SKM-1 treated with dmso at 0.1 percent for 144 hours (cell line): ENCODE results near the gene AFAP1.

Experiments used
- DNase-seq: peaks from one replicate; lab custom pipeline; 2025; ENCODE audit not compliant: unreplicated experiment; lab: John Stamatoyannopoulos, UW

AFAP1 gene

DNA sequence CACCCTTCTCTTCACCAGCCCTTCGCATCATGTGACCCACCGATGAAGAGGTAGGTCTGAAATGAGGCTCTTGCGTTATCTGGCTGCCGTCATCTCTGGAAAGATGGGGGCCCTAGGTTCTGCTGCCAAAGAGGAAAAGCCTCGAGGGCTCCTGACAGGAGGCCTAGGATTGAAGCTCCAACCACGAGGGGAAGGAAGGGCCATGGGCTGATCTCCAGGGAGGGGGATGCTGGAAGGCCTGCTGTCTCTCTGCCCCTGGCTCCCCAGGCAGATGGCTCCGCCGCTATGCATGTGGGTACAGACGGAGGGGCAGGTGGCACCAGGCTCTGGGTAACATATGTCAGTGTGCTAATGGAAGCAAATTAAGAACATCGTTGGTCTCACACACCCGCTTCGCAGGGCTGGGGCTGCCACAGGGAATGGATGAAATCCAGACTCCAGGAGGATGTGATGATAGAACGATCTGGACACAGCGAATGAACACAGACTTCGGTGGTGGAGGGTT, 44.9 kb downstream of the AFAP1 start:
- no peak for DNase-seq

DNA sequence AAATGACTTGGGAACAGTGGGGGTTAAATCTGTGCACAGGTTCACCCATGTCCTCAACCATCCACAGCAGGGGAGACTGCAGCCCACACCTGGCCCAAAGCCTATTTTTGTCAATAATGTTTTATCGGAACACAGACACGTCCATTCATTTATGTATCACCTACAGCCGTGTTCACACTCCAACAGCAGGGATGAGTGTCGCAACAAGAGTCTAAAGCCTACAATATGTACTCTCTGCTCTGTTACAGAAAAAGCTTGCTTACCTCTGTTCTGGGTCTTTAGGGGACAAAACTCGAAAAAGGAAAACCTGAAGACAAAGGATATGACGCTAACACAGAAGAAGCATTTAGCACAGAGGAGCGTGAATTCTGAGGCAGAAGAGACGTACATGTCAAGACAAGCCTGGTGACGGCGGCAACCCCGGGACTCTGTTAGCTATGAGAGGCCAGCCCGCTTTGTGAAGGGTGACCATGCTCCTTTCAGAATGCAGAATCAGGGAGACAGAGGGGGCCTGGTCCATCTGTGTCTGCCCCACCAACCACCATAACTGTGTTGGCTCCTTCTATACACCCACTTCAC, 45.5 kb downstream of the AFAP1 start:
- DNase-seq, result no peak

DNA sequence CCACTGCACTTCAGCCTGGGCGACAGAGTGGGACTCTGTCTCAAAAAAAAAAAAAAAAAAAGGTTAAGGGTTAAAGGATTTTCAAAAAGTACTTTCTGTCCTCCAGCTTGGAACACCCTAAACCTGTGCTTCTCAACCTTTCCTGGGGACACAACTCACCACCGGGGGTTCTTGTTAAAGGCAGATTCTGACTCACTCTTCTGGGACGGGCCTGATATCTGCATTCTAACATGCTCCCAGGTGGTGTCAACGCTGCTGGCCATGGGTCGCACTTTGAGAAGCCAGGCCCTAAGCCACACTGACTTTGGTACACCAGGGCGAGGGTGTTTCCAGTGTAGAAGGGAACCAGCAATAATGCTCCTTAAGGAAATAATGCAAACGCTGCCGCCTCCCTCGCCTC, 46.1 kb downstream of the AFAP1 start:
- DNase-seq, result no peak

DNA sequence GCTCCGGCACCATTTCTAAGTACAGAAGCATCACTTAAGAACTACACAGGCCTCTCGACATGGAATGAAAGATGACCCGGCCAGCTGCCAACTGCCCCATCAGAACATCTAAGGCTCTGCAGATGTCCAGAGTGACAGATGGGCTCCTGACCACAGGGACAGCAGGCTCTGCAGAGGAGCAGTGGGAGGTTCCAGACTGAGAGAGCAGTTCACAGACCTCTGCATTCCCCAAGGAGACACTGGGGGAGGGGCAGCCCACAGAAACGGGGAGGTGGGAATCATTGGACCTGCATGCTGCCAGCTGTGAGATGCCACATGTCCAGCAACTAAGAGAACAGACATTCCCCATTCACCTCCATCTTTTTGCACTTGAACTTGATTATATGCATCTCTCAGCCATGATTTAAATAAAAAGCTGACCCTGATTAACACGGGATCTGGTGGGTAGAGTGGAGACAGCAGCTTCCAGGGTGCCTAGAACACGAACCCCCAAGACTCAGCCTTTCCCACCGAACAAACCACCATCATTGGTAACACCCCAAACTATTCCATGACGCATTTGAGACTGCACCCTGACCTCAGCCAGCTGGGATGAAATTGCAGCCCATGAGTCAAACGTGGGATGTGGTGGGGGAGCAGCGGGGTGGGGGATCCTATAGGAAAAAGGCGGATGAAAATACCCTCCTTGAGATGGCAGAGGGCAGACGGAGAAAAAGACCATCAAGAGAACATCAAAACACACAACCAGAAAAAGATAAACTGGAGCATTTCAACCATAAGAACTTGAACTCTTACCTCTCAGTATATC, 47.2 kb downstream of the AFAP1 start:
- no peak for DNase-seq

DNA sequence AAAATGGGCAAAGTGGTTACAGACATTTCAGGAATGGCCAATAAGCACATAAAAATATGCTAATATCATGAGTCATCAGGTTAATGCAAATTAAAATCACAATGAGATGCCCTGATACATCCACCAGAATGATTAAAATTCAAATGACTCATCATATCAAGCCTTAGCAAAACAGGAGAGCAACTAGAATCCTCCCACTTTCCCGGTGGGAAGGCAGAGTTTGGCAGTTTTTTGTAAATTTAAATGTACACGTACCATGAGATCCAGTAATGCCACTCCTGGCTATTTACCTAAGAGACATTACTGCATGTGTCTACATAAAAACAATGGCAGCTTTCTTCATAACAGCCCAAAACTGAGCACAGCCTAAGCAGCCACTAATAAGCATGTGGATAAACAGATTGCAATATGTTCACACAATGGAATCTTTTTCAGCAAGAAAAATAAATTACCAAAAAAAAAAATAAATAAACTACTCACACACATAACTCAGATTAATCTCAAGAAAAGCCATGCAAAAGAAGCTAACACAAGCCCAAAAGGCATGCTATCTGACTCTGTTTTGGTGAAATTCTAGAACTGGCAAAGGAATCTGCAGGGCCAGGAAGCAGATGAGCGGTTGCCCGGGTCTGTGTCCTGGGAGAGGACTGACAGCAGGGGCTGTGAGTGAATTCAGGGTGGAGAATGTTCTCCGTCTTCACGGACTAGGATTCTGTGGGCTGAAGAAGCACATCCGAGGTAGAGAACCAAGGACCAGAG, 48.8 kb downstream of the AFAP1 start:
- DNase-seq, result no peak

DNA sequence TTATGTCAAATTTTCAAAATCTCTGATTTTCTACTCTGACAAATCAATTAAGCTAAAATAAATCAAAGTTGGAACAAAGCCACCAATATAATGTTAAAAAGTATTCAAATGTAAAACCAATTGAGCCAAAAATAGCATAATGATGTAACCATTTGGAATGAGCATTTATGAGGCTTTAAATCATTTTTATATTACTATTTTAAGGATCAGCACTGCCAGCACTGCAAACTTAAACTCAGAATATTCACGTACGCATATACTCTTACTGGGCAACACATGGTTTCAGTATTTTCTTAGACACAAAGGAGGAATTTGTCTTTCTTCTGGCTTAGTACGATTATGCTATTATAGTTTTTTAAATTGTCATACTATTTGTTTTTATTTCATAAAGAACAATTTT, 52.2 kb downstream of the AFAP1 start:
- no peak for DNase-seq

DNA sequence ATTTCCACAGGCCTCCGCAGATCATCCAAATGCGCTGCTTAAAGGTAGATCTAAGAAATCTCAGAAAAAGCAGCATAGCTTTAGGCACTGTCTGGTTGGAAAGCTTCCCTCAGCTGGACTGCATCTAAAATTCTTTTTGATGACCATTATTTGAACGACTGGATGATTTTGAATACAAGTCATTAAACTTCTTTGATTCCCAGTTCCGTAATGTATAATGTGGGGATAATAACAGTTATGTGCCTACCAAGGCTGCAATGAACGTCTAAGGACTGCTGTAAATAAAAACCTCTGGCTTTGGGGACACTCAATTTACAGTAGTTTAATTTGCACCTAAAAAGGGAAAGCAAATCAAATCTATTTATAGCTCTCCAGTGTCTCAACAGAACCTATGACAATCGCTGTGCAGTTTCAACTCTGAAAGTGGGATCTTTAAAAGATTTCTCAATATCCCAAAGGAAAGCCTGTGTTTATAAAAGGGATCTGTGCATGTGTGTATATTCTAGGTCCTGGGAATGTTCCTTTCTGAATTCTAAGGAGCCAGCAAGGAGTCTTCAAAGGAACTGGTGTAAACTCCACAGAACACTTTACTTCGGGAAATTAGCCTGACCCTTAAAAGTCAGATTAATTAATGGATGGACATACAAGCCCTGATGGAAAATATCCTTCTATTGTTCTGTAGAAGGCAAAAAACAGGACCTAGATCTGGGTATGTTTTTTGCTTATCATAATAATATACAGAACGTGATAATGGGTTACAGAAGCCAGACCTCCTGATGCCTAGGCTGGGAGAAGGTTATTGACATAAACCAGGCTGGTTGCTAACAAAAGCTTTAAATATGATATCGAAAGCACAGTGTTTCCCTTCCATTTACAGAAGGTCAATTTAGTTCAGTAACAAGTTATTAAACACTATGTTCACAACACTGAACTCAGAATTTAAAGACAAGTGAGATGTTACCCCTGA, 53.4 kb downstream of the AFAP1 start:
- no peak for DNase-seq

DNA sequence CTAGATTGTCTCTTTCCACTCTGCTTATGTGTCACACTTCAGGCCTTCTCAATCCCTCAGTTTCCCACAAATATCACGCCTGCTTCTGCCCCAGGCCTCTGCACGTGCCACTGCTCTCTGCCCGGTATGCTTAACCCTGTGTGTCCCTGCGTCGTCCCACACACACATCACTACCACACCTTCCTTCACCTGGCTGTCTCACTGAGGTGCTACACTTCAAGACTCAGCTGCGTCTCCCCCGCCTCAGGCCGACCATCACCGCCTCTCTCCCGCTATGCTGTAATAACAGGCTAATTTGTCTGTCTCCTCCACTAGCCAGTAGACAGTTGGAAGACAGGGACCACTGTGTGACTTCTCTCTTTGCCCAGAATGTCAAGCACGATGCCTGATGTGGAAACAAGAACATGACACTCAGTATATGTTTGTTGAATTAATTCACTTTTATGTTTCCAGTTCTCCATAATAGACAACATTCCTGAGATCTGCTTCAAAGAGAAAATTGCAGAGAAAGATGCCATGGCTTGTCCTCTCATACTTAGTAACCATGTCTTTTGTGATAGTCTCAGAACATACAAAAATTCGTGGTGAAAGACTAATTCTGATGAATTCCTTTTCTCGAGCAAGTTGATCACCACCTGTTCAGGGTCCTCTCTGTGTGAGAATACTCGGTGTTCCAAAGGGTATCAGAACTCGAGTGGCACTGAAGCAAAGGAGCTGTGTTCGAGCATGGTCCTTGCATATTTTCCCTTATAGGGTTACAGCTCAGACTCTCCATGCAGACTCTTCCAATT, 54.2 kb downstream of the AFAP1 start:
- no peak for DNase-seq

DNA sequence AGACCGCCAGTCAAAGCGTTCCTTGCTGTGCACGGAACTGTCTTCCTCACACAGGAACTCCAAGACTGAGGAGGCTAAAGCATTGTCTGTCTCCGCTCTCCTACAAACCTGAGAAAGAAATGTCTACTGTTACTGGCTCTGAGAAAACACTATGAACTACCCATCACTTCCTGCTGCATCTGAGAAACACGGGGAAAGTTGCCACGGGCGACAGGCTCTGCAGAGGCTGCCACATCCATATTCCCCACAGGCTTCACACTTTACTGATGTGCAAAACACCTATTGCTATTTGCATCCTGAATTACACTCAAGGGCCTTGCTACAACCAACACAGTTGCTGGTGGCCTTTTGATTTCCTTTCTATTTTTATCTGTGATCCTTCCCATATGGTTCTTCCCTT, 59.0 kb downstream of the AFAP1 start:
- DNase-seq, result no peak

DNA sequence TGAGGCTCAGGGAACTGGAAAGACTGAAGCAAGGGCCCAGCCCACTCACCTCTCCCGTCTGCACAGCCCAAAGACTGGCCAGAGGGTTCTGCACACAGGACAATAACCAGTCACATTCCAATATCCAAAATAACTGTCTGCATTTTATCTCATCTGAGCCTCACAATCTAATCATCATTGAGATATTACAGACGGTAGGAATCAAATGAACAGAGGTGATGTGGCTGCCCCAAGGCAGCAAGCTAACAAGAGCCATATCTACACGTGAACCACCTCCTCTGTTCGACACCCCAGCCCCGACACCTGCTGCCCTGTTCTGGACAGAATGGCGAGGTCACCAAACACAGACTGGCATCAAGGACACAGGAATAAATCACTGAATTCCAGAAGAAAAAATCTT, 60.5 kb downstream of the AFAP1 start:
- no peak for DNase-seq

DNA sequence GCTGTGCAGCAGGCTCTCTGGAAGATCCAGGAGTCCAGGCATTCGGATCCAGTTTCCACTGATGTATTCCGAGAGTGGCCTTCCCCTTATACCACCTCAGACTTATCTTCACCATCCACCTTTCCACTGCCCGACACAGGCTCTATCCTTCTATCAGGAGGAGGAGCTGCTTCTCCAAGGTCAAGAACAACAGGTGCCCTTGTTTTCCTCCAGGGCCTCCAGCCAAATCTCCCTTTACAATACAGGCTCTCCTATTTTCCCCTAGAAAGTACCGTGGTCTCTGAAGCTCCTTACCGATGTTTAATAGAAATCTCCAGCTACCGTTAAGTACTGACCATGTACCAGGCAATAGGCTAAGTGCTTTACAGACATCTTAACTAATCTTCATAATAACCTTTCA, 61.3 kb downstream of the AFAP1 start:
- no peak for DNase-seq

DNA sequence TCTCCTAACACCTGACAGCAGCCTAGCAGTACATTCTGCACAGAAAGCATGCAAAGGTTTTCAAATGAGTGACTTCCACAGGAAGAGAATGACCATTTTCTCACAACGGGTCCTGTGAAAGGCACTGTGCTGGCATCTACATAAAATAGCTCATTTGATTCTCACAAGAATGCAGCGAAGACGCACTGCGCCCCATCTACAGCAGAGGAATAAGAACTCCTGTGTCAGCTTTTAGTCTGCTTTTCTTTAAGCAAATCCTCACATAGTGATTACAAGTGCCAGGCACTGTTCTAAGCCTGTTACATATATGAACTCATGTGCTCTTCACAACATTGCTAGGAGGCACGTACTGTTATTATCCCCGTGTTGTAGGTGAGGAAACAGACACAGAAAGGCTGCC, 62.5 kb downstream of the AFAP1 start:
- no peak for DNase-seq

DNA sequence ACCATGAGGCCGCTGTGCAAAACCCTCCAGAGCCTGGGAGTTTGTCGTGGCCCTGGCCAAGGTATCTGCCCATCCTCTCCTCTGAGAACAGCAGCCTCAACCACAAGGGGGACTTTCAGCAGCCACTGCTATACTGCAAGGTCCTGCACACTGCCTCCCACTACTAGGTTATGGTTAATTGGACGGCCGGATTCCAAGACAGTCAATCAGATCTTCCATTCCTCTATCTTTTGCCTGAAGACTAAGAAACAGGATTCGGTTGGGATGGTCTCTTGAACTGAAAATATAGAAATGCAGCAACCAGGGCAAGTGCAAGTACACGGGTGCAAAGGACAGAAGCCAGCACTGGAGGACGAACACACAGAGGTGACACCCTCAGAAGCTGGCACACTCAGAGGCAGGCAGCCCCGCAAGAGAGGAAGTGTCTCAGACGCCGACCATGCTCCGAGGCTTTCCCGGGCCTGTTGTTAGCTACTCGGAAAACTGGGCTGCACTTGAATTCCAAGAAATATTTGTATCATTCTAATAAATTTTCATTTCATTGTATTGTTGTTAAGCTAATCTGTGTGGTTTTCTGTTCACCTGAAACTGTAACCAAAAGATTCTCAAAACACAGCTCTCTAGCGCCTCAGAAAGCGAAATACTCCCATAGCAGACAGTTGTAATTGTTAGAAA, 63.3 kb downstream of the AFAP1 start:
- DNase-seq, result peak; percentile 43

DNA sequence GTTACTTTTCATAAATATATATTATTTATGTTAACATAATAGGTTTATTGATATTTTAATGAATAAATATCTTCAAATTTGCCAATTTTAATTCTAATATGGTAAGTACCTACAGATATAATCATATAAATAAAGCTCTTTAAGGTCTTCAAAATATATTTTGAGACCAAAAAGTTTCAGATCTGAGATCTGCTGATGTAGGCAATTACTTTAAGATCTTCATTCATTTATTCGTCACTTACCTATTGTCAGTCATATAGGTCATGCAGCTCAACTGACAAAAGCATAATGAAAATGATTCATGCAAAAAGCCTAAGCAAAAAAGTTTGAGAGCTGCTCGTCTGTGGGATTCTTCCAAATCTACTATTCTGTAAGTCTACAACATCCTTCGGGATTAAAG, 64.8 kb downstream of the AFAP1 start:
- no peak for DNase-seq

DNA sequence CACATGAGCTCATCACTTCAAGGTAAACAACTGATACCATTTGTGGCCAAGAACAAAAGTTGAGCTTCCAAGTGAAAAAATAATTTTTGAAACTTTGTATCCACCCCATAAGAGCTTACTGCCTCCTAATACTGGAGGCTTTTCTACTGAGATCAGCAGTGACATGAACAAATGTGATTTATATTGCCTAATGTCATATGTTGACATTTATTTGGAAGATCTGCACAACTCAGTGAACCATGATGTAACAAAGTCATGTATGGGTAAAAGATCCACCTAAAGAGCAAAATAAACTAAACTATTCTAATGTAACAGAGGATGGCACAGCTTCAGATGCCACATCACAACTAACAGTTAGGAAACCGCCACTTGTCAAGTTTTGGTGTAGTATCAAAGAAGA, 65.8 kb downstream of the AFAP1 start:
- DNase-seq, result no peak

DNA sequence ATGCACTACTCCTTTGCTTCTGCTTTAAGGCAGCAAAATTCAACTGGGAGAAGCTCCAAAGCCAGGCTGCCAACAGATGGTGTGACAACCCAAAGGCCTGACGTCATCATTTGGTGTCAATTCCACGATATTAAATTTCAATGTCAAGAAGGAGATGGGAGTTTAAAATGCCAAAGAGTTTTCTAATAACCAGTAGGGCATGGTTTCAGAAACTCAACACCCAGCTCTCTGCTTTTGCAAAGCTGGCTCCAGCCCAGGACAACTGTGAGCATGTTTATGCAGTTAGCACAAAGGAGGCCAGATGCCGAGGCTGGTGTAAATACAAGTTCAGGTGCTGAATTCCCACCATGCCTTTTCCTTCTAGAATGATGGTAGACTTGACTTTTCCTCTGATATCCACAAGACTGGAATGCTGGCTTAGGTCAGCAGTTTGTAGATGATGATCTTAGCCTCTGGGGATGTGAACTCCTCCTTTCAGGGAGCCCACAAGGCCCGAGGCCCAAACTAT, 67.3 kb downstream of the AFAP1 start:
- DNase-seq, result no peak

DNA sequence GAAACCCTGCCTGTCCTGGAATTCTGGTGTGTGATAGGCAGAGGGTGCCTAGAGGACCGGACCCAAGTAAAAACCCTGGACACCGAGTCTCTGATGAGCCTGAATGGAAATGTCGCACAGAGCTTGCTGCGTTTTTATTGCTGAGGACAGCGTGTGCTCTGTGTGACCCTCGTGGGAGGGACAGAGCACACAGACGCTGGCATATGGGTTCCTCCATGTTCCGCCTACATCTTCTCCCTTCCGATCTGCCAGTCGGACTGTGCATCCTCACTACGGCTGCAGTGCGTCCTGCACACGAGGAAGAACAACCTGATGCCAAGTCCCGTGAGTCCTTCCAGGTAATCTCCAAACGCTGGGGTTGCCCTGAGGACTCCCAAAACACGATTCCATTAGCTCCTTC, 68.3 kb downstream of the AFAP1 start:
- DNase-seq, result no peak

DNA sequence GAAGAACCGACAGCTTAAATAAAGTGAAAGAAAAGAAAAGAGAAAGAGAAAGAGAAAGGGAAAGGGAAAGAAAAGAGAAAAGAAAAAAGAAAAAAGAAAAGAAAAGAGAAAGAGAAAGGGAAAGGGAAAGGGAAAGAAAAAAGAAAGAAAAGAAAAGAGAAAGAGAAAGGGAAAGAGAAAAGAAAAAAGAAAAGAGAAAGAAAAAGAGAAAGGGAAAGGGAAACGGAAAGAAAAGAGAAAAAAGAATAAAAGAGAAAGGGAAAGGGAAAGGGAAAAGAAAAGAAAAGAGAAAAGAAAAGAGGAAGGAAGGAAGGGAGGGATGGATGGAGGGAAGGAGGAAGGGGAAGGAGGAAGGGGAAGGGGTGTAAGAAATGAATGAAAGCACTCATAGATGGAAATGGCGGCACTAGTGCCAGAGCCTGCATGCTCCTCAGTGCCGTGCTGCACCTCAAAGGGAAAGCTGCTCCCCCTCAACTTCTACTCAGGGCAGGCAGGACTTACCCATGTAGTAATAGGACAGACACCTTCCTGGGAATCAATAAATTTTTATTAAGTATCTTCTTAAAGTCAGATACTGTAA, 70.7 kb downstream of the AFAP1 start:
- no peak for DNase-seq

DNA sequence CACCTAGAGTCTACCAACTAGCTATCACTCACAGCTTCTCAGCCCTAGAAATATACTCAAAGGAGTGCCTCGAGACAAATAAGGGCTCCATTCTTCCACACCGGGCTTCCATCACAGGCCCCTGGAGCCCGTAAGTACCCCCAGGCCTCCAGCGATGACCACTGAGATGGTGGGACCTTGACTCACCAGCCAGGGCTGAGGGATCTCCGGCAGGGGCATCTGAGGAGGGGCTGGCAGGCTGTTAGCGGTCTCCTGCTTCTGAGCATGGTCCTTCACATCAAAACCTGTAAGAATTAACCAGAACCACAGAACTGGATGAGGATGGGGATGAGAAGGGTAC, 71.3 kb downstream of the AFAP1 start:
- no peak for DNase-seq
